Stimulated activated CD8-positive, alpha-beta memory T cell treated with anti-CD3 and anti-CD28 coated beads, Interleukin-2, amount 100 ng/mL, for 48 hours (primary cell): ENCODE data around the gene MBD5.

Experiments used
- DNase-seq, 2 donors: peaks; one replicate each; pipeline ENCODE4 v3.0.0-alpha.2; 2020; ENCODE audit warnings: low read depth in 2 of 2

Gene MBD5

GRCh38 chr2:148221926-148222325 is 201.0 kb downstream of the MBD5 start:
- no peak for DNase-seq

- no peak for DNase-seq
Observed at GRCh38 chr2:148231858-148232257, 211.0 kb downstream of the MBD5 start.

GRCh38 chr2:148234143-148234542 is 213.3 kb downstream of the MBD5 start:
- no peak for DNase-seq

GRCh38 chr2:148237911-148238310 is 217.0 kb downstream of the MBD5 start:
- no peak for DNase-seq

GRCh38 chr2:148238561-148238960 is 217.7 kb downstream of the MBD5 start:
- no peak for DNase-seq

- no peak for DNase-seq
Observed at GRCh38 chr2:148240838-148241237, 219.9 kb downstream of the MBD5 start.

GRCh38 chr2:148244593-148245292 is 223.9 kb downstream of the MBD5 start:
- DNase-seq, result no peak

- DNase-seq, result no peak
Observed at GRCh38 chr2:148251993-148252392, 231.1 kb downstream of the MBD5 start.

- no peak for DNase-seq
Observed at GRCh38 chr2:148252646-148253045, 231.8 kb downstream of the MBD5 start.

GRCh38 chr2:148253685-148254084 is 232.8 kb downstream of the MBD5 start:
- no peak for DNase-seq

GRCh38 chr2:148255929-148256328 is 235.0 kb downstream of the MBD5 start:
- DNase-seq, result no peak

GRCh38 chr2:148257276-148257675 is 236.4 kb downstream of the MBD5 start:
- DNase-seq, result no peak

- DNase-seq, result no peak
Observed at GRCh38 chr2:148258124-148258523, 237.2 kb downstream of the MBD5 start.

GRCh38 chr2:148259674-148260073 is 238.8 kb downstream of the MBD5 start:
- DNase-seq, result no peak

- DNase-seq, result no peak
Observed at GRCh38 chr2:148263890-148264289, 243.0 kb downstream of the MBD5 start.

GRCh38 chr2:148273158-148273691 is 252.3 kb downstream of the MBD5 start:
- DNase-seq, result no peak

- DNase-seq, result no peak
Observed at GRCh38 chr2:148279216-148279615, 258.3 kb downstream of the MBD5 start.

GRCh38 chr2:148282201-148282600 is 261.3 kb downstream of the MBD5 start:
- DNase-seq, result no peak

GRCh38 chr2:148292431-148292830 is 271.5 kb downstream of the MBD5 start:
- DNase-seq, result no peak

- DNase-seq, result no peak
Observed at GRCh38 chr2:148298196-148298595, 277.3 kb downstream of the MBD5 start.

- no peak for DNase-seq
Observed at GRCh38 chr2:148299616-148300015, 278.7 kb downstream of the MBD5 start.

GRCh38 chr2:148300544-148300943 is 279.7 kb downstream of the MBD5 start:
- no peak for DNase-seq

GRCh38 chr2:148301362-148301761 is 280.5 kb downstream of the MBD5 start:
- no peak for DNase-seq

- no peak for DNase-seq
Observed at GRCh38 chr2:148302526-148302925, 281.6 kb downstream of the MBD5 start.
